ENCODE data around the gene PAAF1. TPM values are rescaled to one million over a fixed set of nuclear protein-coding genes. Genes with fewer than 3 reads are reported as not detected.

Gene PAAF1
- total and polyA plus RNA-seq, 2 experiments from 2014 or later = 6.7 to 24.1 TPM

DNA sequence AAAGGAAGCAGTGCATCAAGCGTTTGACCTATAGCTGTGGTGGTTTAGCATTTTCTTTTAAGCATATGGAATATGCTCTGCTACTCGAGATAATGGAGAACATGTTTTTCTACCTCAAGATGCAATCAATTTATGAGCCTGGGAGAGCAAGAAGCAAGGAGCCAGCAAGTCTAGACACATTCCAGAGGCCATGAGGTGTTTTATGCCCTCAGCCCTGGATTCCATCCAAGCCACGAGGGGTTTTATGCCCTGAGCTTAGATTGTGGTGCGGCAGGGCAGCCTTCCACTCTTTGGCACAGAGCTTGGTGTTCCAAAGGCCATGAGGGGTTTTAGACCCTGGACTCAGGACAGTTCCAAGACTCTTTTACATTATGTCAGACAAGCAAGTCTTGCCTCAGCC, 62.3 kb downstream of the PAAF1 start:
- no peak for TF ChIP-seq EZH2phosphoT487 (IDR thresholded peaks at IDR 0.05; ENCODE audit: insufficient read depth, low read depth)
- no peak for TF ChIP-seq EZH2 (IDR thresholded peaks at IDR 0.05; ENCODE audit: insufficient read depth, poor library complexity, severe bottlenecking)
- Histone ChIP-seq H3K79me2 (ENCODE audit: insufficient read depth) (no peaks in the 10 kb centered on the region), H3K27ac (no peak overlapping the region), H3K36me3 (ENCODE audit: low read depth) (no peaks in the 10 kb centered on the region), H3F3A (ENCODE audit: insufficient read depth) (no peaks in the 10 kb centered on the region), H3K9me2 (ENCODE audit: insufficient read depth) (no peaks in the 10 kb centered on the region), H2AFZ (no peak overlapping the region), H3K27me3 (replicated peaks; ENCODE audit: insufficient read depth) (no peaks in the 10 kb centered on the region), H4K20me1 (ENCODE audit: insufficient read depth) (no peaks in the 10 kb centered on the region), H3K4me1 (ENCODE audit: insufficient read depth) (no peaks in the 10 kb centered on the region), H3K9me3 (ENCODE audit: low read depth) (no peaks in the 10 kb centered on the region), H3K4me3 (no peak overlapping the region), H3K4me2 (ENCODE audit: unreplicated experiment) (no peak overlapping the region), H3K9ac (no peak overlapping the region)
- in situ Hi-C loops (cut with MboI) = no loop called here
- peak; percentile 15 for DNase-seq
- 21 to 31% methylated on average over 4 of the region's 4 CpGs for WGBS, 2 experiments (ENCODE audit: low coverage in 1 of 2, low lambda C conversion rate in 2 of 2, missing lambda C conversion rate in 2 of 2)

DNA sequence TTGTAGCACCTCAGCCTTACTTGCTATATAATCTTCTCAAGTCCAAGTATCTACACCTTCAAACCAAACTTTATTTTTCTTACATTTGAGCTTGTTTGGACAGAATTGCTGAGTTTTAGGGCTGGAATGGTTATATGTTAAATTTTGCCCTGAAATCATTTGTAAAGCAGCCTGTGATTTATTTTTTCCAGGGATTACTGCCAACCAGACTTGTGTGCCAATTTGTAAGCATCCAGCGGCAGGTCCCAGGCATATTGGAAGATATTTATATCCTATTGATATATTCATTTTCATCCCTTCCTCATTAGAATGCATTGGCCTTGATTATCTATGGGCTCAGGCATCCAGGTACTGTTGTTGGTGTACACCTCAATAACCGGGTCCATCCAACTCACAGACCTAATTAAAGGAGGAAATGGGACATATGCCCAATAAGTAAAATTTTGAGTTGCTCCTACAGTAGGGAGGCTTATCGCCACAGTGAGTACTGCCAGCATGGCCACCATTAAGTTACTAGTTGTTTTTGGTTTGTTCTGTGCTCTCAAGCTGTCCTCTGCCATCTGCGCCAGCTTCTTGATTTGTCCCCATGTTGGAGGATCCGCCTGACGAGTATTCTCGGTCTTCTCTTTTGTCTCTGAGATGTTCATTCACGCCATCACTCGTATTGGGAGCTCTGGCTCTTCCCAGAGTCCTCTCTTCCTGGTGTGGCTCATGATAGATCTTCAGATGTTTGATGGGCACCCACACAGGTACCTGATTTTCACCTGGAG, 64.2 kb downstream of the PAAF1 start:
- Histone ChIP-seq H3K27me3 (replicated peaks; ENCODE audit: insufficient read depth) (no peaks in the 10 kb centered on the region), H3F3A (ENCODE audit: insufficient read depth) (no peaks in the 10 kb centered on the region), H3K9me3 (ENCODE audit: low read depth) (no peaks in the 10 kb centered on the region), H3K4me2 (ENCODE audit: unreplicated experiment) (no peak overlapping the region), H2AFZ (no peak overlapping the region), H3K9me2 (ENCODE audit: insufficient read depth) (no peaks in the 10 kb centered on the region), H3K9ac (no peak overlapping the region), H4K20me1 (ENCODE audit: insufficient read depth) (no peaks in the 10 kb centered on the region), H3K27ac (no peak overlapping the region), H3K4me1 (ENCODE audit: insufficient read depth) (no peaks in the 10 kb centered on the region), H3K79me2 (ENCODE audit: insufficient read depth) (no peaks in the 10 kb centered on the region), H3K36me3 (ENCODE audit: low read depth) (no peaks in the 10 kb centered on the region), H3K4me3 (no peak overlapping the region)
- no peak for DNase-seq
- TF ChIP-seq EZH2phosphoT487 (IDR thresholded peaks at IDR 0.05; ENCODE audit: insufficient read depth, low read depth) (no peak), EZH2 (IDR thresholded peaks at IDR 0.05; ENCODE audit: insufficient read depth, poor library complexity, severe bottlenecking) (no peak)
- WGBS, 2 experiments (ENCODE audit: low coverage in 1 of 2, low lambda C conversion rate in 2 of 2, missing lambda C conversion rate in 2 of 2) = 84% methylated on average over 9 of the region's 9 CpGs
- in situ Hi-C loops (cut with MboI) = no loop called here

- no peaks in the 10 kb centered on the region for H3K79me2 ChIP-seq (ENCODE audit: insufficient read depth)
- no peak for TF ChIP-seq EZH2phosphoT487 (IDR thresholded peaks at IDR 0.05; ENCODE audit: insufficient read depth, low read depth)
- no peak for TF ChIP-seq EZH2 (IDR thresholded peaks at IDR 0.05; ENCODE audit: insufficient read depth, poor library complexity, severe bottlenecking)
- no peaks in the 10 kb centered on the region for H3F3A ChIP-seq (ENCODE audit: insufficient read depth)
- 85 to 95% methylated on average over 1 of the region's 1 CpG for WGBS, 2 experiments (ENCODE audit: low coverage in 1 of 2, low lambda C conversion rate in 2 of 2, missing lambda C conversion rate in 2 of 2)
- H3K4me3 ChIP-seq = no peak overlapping the region
- no peaks in the 10 kb centered on the region for H3K9me3 ChIP-seq (ENCODE audit: low read depth)
- no peak overlapping the region for H3K9ac ChIP-seq
- no peaks in the 10 kb centered on the region for H3K4me1 ChIP-seq (ENCODE audit: insufficient read depth)
- no peaks in the 10 kb centered on the region for H3K36me3 ChIP-seq (ENCODE audit: low read depth)
- no peaks in the 10 kb centered on the region for H3K9me2 ChIP-seq (ENCODE audit: insufficient read depth)
- H2AFZ ChIP-seq = no peak overlapping the region
- no peak overlapping the region for H3K27ac ChIP-seq
- in situ Hi-C loops (cut with MboI) = no loop called here
- H3K27me3 ChIP-seq (replicated peaks; ENCODE audit: insufficient read depth) = no peaks in the 10 kb centered on the region
- no peaks in the 10 kb centered on the region for H4K20me1 ChIP-seq (ENCODE audit: insufficient read depth)
- no peak overlapping the region for H3K4me2 ChIP-seq (ENCODE audit: unreplicated experiment)
- no peak for DNase-seq
Measured at GRCh38 chr11:73942010-73942409, 65.2 kb downstream of the PAAF1 start.

DNA sequence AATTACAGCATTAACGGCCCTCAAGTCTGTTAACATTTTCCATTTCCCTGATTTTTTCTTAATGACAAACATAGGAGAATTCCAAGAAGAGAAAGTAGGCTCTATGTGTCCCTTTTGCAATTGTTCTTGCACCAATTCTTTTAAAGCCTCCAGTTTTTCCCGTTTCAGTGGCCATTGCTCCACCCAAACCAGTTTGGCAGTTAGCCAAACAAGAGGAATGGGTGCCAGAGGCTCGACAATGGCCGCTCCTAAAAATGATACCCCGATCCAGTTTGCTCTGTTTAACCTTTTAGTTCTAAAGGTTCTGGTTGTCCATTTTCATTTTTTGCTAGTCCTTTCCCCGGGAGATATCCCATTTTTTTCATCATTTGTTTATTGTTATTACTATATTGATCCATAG, 67.3 kb downstream of the PAAF1 start:
- DNase-seq = no peak
- Histone ChIP-seq H3K9ac (no peak overlapping the region), H3K36me3 (ENCODE audit: low read depth) (no peaks in the 10 kb centered on the region), H3K4me2 (ENCODE audit: unreplicated experiment) (no peak overlapping the region), H4K20me1 (ENCODE audit: insufficient read depth) (no peaks in the 10 kb centered on the region), H3K27ac (no peak overlapping the region), H3K4me3 (no peak overlapping the region), H3K4me1 (ENCODE audit: insufficient read depth) (no peaks in the 10 kb centered on the region), H2AFZ (no peak overlapping the region), H3K9me2 (ENCODE audit: insufficient read depth) (no peaks in the 10 kb centered on the region), H3K79me2 (ENCODE audit: insufficient read depth) (no peaks in the 10 kb centered on the region), H3K27me3 (replicated peaks; ENCODE audit: insufficient read depth) (no peaks in the 10 kb centered on the region), H3F3A (ENCODE audit: insufficient read depth) (no peaks in the 10 kb centered on the region), H3K9me3 (ENCODE audit: low read depth) (no peaks in the 10 kb centered on the region)
- in situ Hi-C loops (cut with MboI) = no loop called here
- 28 to 33% methylated on average over 6 of the region's 6 CpGs for WGBS, 2 experiments (ENCODE audit: low coverage in 1 of 2, low lambda C conversion rate in 2 of 2, missing lambda C conversion rate in 2 of 2)
- no peak for TF ChIP-seq EZH2phosphoT487 (IDR thresholded peaks at IDR 0.05; ENCODE audit: insufficient read depth, low read depth)
- no peak for TF ChIP-seq EZH2 (IDR thresholded peaks at IDR 0.05; ENCODE audit: insufficient read depth, poor library complexity, severe bottlenecking)
